Amygdala (tissue), 56 donors: ENCODE data around the gene PRDM11.
A peak's percentile ranks its signal among the peaks of the same experiment; 100 is the strongest.

Experiments
- DNase-seq, 56 donors: peaks; one replicate each; lab custom pipeline; 2025; lab: John Stamatoyannopoulos, UW

PRDM11 gene

DNA sequence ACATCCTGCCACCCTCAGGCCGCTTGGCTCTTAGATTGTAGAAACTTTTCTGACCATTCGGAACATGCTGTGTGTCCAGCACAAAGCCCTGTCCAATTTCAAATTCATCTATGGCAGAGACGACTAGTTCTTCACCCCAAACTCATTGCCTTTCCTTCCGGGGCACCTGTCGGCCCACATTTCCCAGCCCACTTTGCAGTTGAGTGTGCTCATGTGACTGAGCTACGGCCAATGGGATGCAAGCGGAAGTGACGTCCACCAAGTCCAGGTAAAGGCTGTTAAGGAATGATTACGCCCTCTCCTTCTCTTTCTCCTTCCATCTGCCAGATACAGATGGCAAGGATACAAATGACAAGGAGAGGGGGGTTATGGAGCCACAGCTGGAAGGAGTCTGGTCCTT, 107.2 kb downstream of the PRDM11 start:
- no peak for DNase-seq

DNA sequence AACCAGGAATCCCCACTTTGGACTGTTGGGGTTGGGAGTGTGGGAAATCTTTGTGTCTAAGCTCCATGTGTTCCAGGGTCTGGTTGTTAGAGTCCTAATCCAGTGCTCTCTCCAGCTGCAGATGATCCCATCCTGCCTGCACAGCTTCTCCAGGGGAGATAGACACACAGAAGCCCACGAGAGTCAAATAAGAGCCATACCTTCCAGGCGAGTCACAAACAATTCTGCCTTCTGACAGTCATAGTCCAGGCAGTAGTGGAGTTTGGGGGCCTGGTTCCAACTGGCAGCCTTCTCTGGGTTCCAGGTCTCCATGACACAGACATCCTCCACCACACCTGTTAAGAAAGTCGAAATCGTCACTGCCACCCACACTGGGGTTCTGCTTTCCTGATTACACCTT, 107.6 kb downstream of the PRDM11 start:
- no peak for DNase-seq

DNA sequence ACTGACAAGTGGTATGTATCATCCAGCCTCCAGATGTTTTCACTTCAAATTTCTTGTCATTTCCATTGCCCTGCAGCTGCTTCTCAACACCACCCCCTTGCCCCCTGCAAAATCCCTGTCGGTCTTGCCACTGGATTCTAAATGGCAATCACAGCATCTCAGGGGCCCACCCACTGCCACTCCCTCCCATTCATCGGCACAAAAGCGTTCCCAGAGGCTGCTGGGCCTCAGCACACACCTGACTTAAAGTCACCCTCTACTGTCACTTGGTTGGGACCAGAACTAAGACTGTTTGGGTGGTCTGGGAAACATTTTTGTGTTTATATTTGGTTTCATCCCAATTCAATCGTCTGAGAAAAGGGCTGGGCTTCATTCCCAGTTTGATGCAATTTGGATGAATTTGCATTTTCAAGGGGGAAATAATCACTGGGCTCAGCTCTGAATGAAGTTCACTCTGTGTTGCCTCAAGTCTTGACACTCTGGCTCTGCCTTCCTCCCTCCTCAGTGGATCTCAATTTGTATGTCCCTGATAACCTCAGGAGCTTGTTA, 112.6 kb downstream of the PRDM11 start:
- no peak for DNase-seq

DNA sequence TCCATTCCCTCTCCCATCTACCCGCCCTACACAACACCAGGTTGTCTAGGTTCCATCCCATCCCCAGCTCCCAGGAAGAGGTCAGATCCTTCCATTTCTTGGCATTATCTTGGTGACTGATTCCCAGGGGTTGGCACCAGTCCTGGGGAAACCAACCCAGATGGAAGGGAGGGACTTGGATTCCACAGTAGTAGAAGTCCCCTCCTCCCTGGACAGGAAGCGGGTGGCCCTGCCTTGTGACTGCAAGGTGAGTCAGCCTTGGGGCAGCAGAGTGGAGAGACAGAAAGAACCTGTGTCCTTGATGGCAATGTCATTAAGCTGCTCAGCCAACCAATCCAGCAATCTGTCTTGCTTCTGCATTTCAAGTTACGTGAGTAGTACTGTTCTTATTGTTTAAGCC, 113.2 kb downstream of the PRDM11 start:
- no peak for DNase-seq

DNA sequence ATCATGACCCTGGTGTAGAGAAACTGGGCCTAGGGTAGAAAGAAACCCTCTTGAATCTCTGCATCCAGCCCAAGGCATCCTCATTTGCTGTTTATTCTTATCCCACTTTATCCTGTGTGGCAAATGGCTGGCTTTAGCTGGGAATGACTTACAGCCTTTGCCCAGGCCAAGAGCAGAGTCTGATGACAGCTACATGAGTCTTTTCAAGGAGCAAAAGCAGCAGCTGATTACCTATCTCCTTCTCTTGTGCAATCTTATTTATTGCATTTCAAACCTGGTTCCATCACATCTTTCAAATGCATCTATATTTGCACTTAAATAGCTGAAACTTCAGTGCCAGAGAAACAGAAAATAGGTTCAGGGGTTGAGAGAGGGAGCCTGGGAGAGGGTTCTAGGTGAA, 113.6 kb downstream of the PRDM11 start:
- DNase-seq = no peak

DNA sequence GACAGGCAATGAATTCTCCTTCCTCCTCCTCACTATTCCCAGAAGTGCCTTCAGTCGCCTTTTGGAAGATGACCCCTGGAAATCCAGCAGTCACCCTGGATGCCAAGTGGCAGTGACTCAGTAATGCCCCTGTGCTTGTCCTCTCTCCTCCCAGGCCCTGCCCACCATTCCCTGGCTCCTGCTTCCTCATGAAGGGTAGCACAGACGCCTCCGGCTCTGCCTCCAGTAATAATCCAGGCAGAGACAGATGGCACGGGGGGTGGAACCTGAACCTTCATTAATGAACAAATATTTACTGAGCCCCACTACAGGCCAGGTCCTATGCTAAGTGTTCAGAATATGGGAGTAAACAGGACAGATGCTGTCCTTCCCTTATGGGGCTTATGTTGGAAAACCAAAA, 116.5 kb downstream of the PRDM11 start:
- no peak for DNase-seq

DNA sequence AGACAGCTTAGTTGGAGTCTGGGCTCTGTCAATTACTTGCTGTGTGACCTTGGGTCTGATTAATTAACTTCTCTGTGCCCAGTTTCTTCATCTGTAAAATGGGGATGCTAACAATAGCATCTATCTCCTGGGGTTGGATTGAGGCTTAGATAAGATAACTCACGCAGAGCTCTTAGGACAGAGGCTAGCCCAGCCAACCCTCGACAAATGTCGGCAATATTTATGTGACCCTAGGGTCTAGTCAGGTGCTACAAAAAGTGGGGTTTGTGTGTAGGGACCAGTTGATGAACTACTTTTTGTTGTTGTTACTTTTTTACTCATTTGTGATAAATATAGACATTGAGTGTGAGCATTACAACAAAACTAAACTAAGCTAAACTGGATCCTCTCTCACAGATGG, 117.3 kb downstream of the PRDM11 start:
- DNase-seq = no peak

DNA sequence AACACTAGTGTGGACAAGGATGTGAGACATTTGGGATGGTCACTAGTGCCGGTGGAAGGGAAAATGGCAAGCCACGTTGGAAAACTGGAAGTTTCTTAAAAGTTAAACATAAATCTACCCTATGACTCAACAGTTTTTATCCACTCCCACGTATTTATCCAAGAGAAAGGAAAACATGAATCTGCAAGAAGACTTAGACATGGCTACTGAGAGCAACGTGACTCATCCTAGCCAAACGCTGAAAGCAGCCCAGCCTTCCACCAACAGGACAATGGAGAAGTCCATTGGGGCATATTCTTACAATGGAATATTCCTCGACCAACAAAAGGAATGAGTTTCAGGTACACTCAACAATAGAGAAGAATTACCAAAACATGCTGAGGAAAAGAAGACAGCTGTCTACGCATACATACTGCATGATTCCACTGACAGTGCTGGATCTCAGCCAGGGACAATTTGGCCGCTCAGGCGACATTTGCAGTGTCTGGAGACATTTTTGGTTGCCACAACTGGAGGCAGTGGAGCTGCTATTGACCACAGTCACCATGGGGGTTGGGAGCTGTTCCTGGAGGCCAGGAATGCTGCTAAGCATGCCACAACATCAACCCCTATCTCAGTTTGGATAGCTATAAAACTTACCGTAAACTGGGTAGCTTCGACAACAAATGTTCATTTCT, 118.5 kb downstream of the PRDM11 start:
- DNase-seq = no peak

DNA sequence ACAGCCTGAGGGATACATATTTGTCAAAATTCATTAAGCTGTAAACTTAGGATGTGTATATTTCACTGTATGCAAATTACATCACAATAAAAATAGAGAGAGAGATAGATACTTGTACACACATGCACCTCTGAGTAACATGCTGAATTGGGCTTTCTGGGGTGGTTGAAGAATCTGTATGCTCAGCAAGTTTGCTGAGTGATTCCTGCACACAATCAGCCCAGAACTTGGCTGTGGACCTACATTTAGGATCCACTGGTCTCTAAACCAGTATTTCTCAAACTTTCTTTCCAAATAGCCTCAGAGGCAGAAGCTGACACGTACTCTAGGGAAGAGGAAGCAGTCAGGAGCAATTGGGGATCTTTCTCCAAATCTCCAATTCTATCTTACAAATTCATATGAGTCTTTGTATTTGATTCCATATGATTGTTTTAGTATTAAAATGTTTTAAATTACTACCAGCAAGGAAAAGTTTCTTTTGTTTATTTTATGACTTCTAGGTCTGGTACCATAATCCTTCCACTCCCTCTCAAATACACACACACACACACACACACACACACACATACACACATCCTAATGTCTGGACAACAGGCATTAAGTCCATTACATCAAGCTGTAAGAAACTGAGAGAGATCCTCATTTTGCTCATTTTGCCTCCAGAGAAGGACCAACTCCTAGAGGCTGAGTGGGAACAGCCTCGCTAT, 119.7 kb downstream of the PRDM11 start:
- no peak for DNase-seq

DNA sequence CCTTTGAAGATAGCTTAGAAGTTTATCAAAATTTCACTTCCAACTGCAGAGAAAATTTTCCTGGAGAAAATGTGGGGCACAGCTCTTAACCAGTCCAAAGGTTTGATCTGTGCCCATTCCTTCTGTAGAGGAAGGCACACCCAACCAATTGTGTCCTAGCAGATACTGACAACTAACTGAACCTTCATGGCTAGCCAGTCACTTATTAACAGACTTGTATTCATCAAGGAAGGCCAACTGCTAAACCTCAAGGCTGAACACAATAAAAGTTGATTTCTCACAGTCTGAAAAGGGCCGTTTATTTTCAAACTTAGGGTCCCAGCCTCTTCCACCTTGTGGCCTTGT, 120.2 kb downstream of the PRDM11 start:
- no peak for DNase-seq

DNA sequence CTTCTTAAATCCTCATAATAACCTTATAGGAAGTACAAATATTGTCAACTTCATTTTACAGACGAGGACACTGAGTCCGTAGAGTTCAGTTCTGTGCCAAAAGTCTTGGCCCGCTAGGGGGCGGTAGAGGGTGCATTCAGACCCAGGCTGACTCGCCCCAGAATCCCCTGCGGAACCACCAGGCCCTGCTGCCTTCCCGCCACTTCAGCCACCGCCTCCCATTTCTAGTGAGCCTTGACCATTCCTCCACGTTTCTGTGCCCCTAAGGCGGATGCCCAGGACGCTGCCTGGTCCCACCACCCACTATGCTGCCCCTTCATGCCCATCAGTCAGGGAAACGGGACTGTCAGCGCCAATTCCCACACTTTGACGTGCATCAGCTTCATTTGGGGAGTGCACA, 120.6 kb downstream of the PRDM11 start:
- no peak for DNase-seq

DNA sequence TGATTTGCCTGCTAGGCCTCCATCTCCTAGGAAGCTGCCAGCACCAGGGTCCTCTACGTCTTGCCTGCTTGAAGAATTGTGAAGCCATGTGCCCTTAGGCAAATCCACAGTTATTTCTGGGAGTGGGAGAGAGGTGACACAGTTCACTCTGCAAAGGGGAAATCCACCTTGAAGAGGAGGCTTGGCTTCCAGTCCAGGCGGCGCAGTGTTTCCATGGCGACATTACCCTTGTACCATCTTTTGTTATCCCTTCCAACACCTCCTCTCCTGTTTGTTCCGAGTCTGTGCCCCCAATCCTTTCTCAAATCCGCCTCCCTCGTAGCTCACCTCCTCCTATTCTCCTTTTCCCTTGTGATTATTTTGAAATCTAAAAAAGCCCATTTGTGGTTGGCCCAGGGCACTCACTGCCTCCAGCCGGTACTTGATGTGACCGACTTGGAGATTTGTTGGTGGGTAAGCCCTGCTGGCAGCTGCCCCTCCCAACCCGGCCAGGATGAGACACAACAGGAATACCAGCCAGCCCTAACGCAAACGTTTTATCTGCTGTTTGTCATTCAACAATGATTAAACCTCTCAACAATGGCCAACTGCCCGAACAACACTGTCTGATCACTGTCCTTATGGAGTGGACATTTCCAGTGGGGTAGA, 121.3 kb downstream of the PRDM11 start:
- DNase-seq = no peak

DNA sequence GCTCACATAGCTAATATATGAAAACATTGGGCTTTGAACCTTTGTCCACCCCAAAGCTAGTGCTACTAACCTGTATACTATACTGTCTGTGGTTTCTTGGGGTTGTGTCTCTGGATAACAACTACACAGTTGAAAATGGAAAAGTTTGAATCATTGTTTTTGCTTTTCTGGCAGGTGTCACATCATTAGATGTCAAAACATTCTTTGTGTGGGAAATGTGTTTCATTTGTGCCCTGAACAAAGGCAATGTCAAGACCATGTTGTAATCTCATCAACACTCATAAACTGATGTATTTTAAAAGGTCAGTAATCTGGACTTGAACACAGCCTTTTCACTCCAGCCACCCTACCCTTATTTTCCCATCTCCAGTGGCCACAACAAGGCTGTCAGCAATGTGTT, 123.2 kb downstream of the PRDM11 start:
- DNase-seq = no peak

DNA sequence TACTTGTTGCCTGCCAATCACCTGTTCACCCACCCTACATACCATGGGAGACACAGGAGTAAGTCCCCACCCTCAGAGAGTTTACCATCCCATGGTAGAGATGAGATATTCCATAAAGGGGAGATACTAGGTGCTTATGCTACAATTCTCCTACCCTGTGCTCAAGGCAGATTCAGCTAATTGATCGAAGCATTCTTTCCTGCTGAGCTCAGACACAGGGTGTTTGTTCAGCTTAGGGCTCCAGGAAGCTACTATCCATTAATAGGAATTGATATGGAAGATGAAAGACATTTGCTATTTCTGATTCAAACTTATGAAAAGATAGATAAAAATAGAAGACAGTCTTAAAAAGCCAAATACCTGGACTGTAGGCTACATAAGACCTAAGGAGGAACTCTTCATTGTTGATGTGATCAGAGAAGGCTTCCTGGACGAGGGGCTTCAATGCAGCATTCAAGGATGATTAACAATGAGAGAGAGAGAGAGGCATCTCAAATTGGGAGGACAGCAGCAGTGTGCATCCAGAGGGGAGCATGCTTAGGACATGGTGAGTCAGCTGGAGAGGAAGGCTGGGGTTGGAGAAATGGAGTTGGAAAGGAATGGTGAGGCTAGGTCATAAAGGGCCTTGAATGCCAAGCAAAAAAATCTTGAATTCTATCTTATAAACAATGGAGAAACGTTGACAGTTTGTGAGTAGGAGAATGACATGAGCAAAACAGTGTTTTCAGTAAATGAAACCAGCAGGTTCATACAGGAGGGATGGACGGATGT, 124.7 kb downstream of the PRDM11 start:
- no peak for DNase-seq

DNA sequence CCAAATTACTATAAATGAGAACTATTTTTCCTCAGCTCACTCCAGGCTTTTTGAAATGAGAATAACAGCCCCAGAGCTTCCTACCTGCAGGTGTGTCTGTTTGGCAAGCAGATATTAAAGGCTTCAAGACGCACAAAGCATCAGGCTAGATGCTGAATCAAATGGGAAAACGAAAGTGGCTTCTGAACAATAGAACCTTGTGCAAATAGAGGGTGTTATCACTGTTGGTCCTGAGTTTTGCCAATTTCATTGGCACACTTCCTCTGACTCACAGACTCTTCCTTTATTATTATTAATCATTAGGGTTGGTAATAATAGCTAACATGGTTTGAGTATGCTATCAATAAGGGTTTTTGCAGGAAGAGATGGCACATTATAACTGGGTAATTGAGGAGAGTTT, 126.3 kb downstream of the PRDM11 start:
- no peak for DNase-seq

DNA sequence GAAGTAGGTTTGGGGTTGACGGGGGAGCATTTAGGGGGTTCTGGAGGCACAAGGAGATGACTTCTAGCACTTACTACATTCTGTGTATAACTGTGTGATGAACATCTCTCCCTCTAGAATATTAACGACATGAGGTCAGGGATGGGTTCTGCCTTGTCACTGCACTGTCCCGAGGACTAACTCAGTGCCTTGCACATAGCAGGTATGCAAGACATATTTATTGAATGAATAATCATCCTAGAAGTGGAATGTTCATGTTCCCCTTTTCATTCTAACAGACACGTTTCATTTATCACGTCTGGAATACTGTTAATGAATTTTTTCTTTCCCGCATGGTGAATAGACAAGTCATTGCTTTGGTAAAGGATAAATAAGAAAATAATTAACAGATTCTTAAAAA, 127.1 kb downstream of the PRDM11 start:
- DNase-seq = no peak

DNA sequence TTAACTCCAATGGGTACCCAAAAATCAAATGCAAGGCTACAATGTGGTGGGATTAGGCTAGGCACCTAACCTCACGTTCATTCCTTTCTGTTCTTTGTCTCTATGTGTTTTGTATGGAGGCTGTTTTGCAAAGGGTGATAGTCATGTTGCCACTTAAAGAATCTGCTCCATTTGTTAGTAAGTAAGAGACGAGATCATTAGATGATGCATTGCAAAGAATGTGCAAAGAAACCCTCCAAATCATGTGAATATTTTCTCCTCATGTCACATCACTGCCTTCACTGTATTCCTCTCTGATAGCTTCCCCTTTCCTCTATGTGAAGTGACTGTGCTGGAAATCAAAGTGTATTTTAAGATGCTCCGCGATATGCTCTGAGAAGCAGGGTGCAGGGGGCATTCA, 127.8 kb downstream of the PRDM11 start:
- DNase-seq = no peak

DNA sequence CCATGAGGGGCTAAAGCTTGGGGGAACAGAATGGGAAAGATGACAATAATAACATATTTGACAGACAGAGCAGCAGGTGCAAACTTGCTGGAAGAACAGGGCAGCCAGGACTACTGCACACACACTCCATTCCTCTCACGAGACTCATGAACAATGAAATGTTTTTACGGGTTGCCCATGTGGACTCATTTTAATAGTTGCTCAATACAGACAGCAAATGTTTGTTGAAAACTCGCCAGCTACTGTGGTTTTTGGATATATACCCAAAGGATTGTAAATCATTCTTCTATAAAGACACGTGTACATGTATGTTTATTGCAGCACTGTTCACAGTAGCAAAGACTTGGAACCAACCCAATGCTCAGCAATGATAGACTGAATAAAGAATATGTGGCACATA, 129.4 kb downstream of the PRDM11 start:
- DNase-seq = no peak

DNA sequence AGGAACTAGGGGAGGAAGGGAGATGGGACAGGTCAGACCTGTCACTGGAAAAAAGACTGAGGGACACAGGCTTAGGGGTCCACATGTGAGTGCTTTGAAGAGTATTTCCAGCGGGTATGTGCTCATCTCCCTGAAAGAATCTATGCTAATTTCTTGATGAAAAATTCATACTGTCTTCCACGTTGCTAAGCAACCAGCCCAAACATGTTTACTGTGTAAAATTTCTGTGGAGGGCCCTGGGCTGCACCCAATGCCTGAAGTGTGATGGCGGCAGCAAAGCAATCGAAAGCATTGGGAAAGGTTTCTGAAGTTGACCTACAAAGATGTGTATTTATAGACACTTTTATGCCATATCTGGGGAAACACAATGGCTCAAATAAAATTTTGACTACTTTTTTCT, 132.3 kb downstream of the PRDM11 start:
- peak in 8 of 56 donors; percentile 6 to 35 (median 16) for DNase-seq

DNA sequence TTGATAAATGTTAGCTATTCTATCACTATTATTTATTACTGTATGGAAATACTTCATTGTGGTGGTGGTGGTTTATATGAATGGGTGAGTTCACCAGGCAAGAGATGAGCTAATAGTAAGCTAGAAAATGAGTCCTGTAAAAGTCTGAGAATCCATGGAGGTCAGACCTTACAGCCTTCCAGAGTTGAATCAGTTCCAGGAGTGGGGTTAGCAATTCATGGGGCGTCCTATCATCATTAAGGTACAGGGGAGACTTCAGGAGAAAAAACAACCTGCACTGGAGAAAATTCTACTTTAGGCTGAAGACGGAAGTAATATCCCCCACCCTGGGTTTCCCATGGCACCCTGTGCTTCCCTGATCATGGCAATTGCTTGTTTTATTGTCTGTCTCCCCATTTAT, 133.2 kb downstream of the PRDM11 start:
- no peak for DNase-seq

DNA sequence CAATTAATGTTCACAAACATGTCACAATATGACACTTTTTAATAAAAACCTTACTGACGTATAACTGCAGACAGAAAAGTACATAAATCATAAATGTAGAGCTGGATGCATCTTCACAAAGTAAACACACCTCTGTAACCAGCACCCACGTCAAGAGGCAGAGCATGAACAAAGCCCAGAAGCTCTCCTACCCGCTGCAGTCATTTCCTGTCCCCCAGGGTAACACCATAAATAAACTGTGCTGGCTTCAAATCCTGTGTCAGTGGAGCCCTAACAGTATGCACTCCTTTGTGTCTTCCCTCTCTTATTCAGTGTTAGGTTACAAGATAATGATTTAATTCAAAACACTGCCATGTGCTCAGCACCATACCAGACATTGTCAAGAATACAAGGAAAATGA, 134.0 kb downstream of the PRDM11 start:
- DNase-seq = no peak
